ENCODE results near the gene ZNF367. TPM values are rescaled to one million over a fixed set of nuclear protein-coding genes. Genes with fewer than 3 reads are reported as not detected.

The ZNF367 gene
- total RNA-seq, 2 donors from 2014 or later: 3.6 to 18.9 TPM

GRCh38 chr9:96395964-96396363 is 22.2 kb downstream of the ZNF367 start:
- no peak overlapping the region for H3K27ac ChIP-seq
- no peak overlapping the region for H3K4me3 ChIP-seq
- no peak for DNase-seq
- no peaks in the 10 kb centered on the region for H3K4me1 ChIP-seq
- H3K27me3 ChIP-seq: no peaks in the 10 kb centered on the region
- intact Hi-C loops (cut with DNase I): no loop called here
- H3K36me3 ChIP-seq: no peaks in the 10 kb centered on the region
- H3K9ac ChIP-seq (ENCODE audit: low read depth in 2 of 2, low read length in 2 of 2): no peak overlapping the region
- TF ChIP-seq CTCF (IDR thresholded peaks at IDR 0.05): no peak
- no peaks in the 10 kb centered on the region for H3K9me3 ChIP-seq

- intact Hi-C loops (cut with DNase I): no loop called here
- Histone ChIP-seq H3K9ac (ENCODE audit: low read depth in 2 of 2, low read length in 2 of 2) (no peak overlapping the region), H3K27ac (no peak overlapping the region), H3K4me3 (no peak overlapping the region), H3K9me3 (no peaks in the 10 kb centered on the region), H3K36me3 (no peaks in the 10 kb centered on the region), H3K4me1 (no peaks in the 10 kb centered on the region), H3K27me3 (no peaks in the 10 kb centered on the region)
- no peak for DNase-seq
- TF ChIP-seq CTCF (IDR thresholded peaks at IDR 0.05): no peak
Measured at GRCh38 chr9:96394832-96395496, 23.2 kb downstream of the ZNF367 start.

GRCh38 chr9:96392263-96392662 is 25.9 kb downstream of the ZNF367 start:
- no peak overlapping the region for H3K4me3 ChIP-seq
- no peaks in the 10 kb centered on the region for H3K36me3 ChIP-seq
- TF ChIP-seq CTCF (IDR thresholded peaks at IDR 0.05): no peak
- no peak overlapping the region for H3K9ac ChIP-seq (ENCODE audit: low read depth in 2 of 2, low read length in 2 of 2)
- no peaks in the 10 kb centered on the region for H3K27me3 ChIP-seq
- H3K9me3 ChIP-seq: no peaks in the 10 kb centered on the region
- H3K27ac ChIP-seq: peak overlapping the region; percentile 77
- H3K4me1 ChIP-seq: no peaks in the 10 kb centered on the region
- intact Hi-C loops (cut with DNase I): no loop called here
- no peak for DNase-seq

GRCh38 chr9:96391021-96391765 is 27.0 kb downstream of the ZNF367 start:
- no peak for TF ChIP-seq CTCF (IDR thresholded peaks at IDR 0.05)
- peak; percentile 79 for DNase-seq
- intact Hi-C loops (cut with DNase I): no loop called here
- Histone ChIP-seq H3K9me3 (no peaks in the 10 kb centered on the region), H3K4me3 (no peak overlapping the region), H3K4me1 (no peaks in the 10 kb centered on the region), H3K36me3 (no peaks in the 10 kb centered on the region), H3K27ac (peak overlapping the region; percentile 77), H3K27me3 (no peaks in the 10 kb centered on the region), H3K9ac (ENCODE audit: low read depth in 2 of 2, low read length in 2 of 2) (peak overlapping the region in 1 of 2 donors; percentile 35)

GRCh38 chr9:96388144-96388543 is 30.0 kb downstream of the ZNF367 start:
- H3K9ac ChIP-seq (ENCODE audit: low read depth in 2 of 2, low read length in 2 of 2): no peak overlapping the region
- DNase-seq: no peak
- intact Hi-C loops (cut with DNase I): no loop called here
- H3K27me3 ChIP-seq: no peaks in the 10 kb centered on the region
- TF ChIP-seq CTCF (IDR thresholded peaks at IDR 0.05): no peak
- H3K4me1 ChIP-seq: no peaks in the 10 kb centered on the region
- no peaks in the 10 kb centered on the region for H3K36me3 ChIP-seq
- H3K9me3 ChIP-seq: no peaks in the 10 kb centered on the region
- no peak overlapping the region for H3K27ac ChIP-seq
- no peak overlapping the region for H3K4me3 ChIP-seq

All from colonic mucosa (tissue), 4 donors.